HCT116 (cell line): Measurements from ENCODE around the gene RABEP1. TPM values are rescaled to one million over a fixed set of nuclear protein-coding genes. Genes with fewer than 3 reads are reported as not detected.

Experiments used
- ATAC-seq: fragments of 200-7000 bp; cut with Tn5 transposase; 2 replicates; pipeline ENCODE4 v1.9.1; 2020; ENCODE audit warnings: mild to moderate bottlenecking, moderate library complexity
- BruUV-seq: library from RNA; stranded (reverse); fragments of 400-500 nt; replicated peaks from 2 replicates; lab custom pipeline; 2021; lab: Mats Ljungman, UMichigan
- CTCF ChIA-PET: fragments of 300-600 bp; sonication (Branson Sonifier 250); formaldehyde crosslinking; loops from one replicate; lab custom pipeline; 2021; ENCODE audit warnings: antibody characterized with exemption; lab: Charles Lee
- POLR2A ChIA-PET: fragments of 300-600, 350-600 bp; sonication (Branson Sonifier 250); formaldehyde crosslinking; loops from one replicate; lab custom pipeline; 2021; ENCODE audit warnings: antibody characterized with exemption; lab: Charles Lee
- RAD21 ChIA-PET, 2 experiments: fragments of 300-600 bp; sonication (Branson Sonifier 250); formaldehyde crosslinking; loops; one replicate each; lab custom pipeline; 2023; ENCODE audit warnings: low total read pairs in 2 of 2; ENCODE audit not compliant: uncharacterized antibody in 2 of 2, unreplicated experiment in 2 of 2, low non-redundant PET in 1 of 2; lab: Charles Lee
- DNase-seq: peaks from one replicate; pipeline ENCODE4 v3.0.0-alpha.2; 2010; ENCODE audit warnings: low read depth, low spot score
- H2AFZ ChIP-seq: fragments of 200-600 bp; shearing (Covaris generic), sonication (generic); 2 replicates; pipeline ENCODE4 v1.6.1; 2017; ENCODE audit warnings: low read depth, mixed run types, mixed read lengths, antibody characterized with exemption, low read length; ENCODE audit not compliant: poor library complexity, severe bottlenecking
- H3K27ac ChIP-seq: 2 replicates; pipeline ENCODE4 v1.5.1; 2012; ENCODE audit warnings: low read depth, low read length
- H3K27me3 ChIP-seq: fragments of 200-600 bp; sonication (generic); 2 replicates; pipeline ENCODE4 v1.6.1; 2016; ENCODE audit warnings: mixed run types, low read length, mixed read lengths; ENCODE audit not compliant: insufficient read depth
- H3K36me3 ChIP-seq, 2 experiments: fragments of 200-500 bp in 1 of 2; fragments of 200-600 bp in 1 of 2; sonication (Bioruptor generic) in 1 of 2; sonication (generic) in 1 of 2; 2 replicates each; pipeline versions ENCODE4 v1.5.1 to v1.6.1; 2014 to 2016; ENCODE audit warnings: low read length in 2 of 2, inconsistent platforms in 1 of 2, mixed read lengths in 1 of 2, mixed run types in 1 of 2; ENCODE audit not compliant: insufficient read depth in 2 of 2, control insufficient read depth in 1 of 2
- H3K4me1 ChIP-seq, 2 experiments: fragments of 200-600 bp in 1 of 2; sonication (generic) in 1 of 2; 2 replicates each; pipeline versions ENCODE4 v1.5.1 to v1.6.1; 2012 to 2017; ENCODE audit warnings: low read length in 2 of 2, inconsistent platforms in 1 of 2, mild to moderate bottlenecking in 1 of 2, mixed read lengths in 1 of 2, mixed run types in 1 of 2, moderate library complexity in 1 of 2; ENCODE audit not compliant: insufficient read depth in 2 of 2, control insufficient read depth in 1 of 2
- H3K4me2 ChIP-seq: fragments of 200-600 bp; sonication (generic); 2 replicates; pipeline ENCODE4 v1.6.1; 2017; ENCODE audit warnings: mixed run types, low read length, mixed read lengths
- H3K4me3 ChIP-seq, 2 experiments: fragments of 200-600 bp in 1 of 2; sonication (generic) in 1 of 2; replicated peaks in 1 of 2; 2 replicates each; pipeline ENCODE4 v1.5.1; 2011 to 2016; ENCODE audit warnings: low read length in 2 of 2, control low read depth in 1 of 2, low read depth in 1 of 2, mild to moderate bottlenecking in 1 of 2, mixed read lengths in 1 of 2, mixed run types in 1 of 2
- H3K79me2 ChIP-seq: fragments of 200-600 bp; sonication (generic); 2 replicates; pipeline ENCODE4 v1.6.1; 2017; ENCODE audit warnings: mild to moderate bottlenecking, mixed run types, low read length, moderate library complexity, mixed read lengths; ENCODE audit not compliant: insufficient read depth
- H3K9ac ChIP-seq: fragments of 200-600 bp; sonication (generic); 2 replicates; pipeline ENCODE4 v1.6.1; 2016; ENCODE audit warnings: low read length, mixed read lengths
- H3K9me2 ChIP-seq: fragments of 200-600 bp; sonication (generic), shearing (Covaris generic); 2 replicates; pipeline ENCODE4 v1.6.1; 2017; ENCODE audit warnings: mixed run types, mild to moderate bottlenecking, moderate library complexity; ENCODE audit not compliant: insufficient read depth
- H3K9me3 ChIP-seq, 2 experiments: fragments of 200-500 bp in 1 of 2; fragments of 200-600 bp in 1 of 2; sonication (Bioruptor generic) in 1 of 2; sonication (generic) in 1 of 2; 2 replicates each; pipeline ENCODE4 v1.6.1; 2014 to 2017; ENCODE audit warnings: low read length in 2 of 2, mixed read lengths in 2 of 2, inconsistent platforms in 1 of 2, low read depth in 1 of 2, mild to moderate bottlenecking in 1 of 2, mixed run types in 1 of 2, moderate library complexity in 1 of 2; ENCODE audit not compliant: control insufficient read depth in 1 of 2, insufficient read depth in 1 of 2
- H4K20me1 ChIP-seq: fragments of 200-600 bp; sonication (generic), shearing (Covaris generic); 2 replicates; pipeline ENCODE4 v1.6.1; 2017; ENCODE audit warnings: mixed run types, mild to moderate bottlenecking, moderate library complexity; ENCODE audit not compliant: insufficient read depth
- EGR1 ChIP-seq: IDR thresholded peaks from 2 replicates; pipeline ENCODE4 v1.6.1; 2012; ENCODE audit warnings: low read depth
- EZH2phosphoT487 ChIP-seq: fragments of 200-600 bp; IDR thresholded peaks from 2 replicates; pipeline ENCODE4 v1.6.1; 2018; ENCODE audit warnings: antibody characterized with exemption, borderline replicate concordance
- FOSL1 ChIP-seq: IDR thresholded peaks from 2 replicates; pipeline ENCODE4 v1.6.1; 2012; ENCODE audit warnings: low read depth
- POLR2A ChIP-seq: IDR thresholded peaks from 2 replicates; pipeline ENCODE4 v1.7.0; 2011; ENCODE audit warnings: borderline replicate concordance; ENCODE audit not compliant: insufficient read depth, insufficient read length; ENCODE audit errors: extremely low read depth
- RAD21 ChIP-seq: IDR thresholded peaks from 2 replicates; pipeline ENCODE4 v1.6.1; 2012; ENCODE audit warnings: low read depth, mild to moderate bottlenecking
- REST ChIP-seq: IDR thresholded peaks from 2 replicates; pipeline ENCODE4 v1.6.1; 2012; ENCODE audit warnings: low read depth
- SRF ChIP-seq: IDR thresholded peaks from 2 replicates; pipeline ENCODE4 v1.6.1; 2012; ENCODE audit warnings: low read depth
- TCF7L2 ChIP-seq: IDR thresholded peaks from 2 replicates; pipeline ENCODE4 v1.7.0; 2011; ENCODE audit warnings: borderline replicate concordance, inconsistent platforms; ENCODE audit not compliant: insufficient read depth, insufficient read length; ENCODE audit errors: extremely low read depth
- intact Hi-C: fragments of 100-400 bp; cut with micrococcal nuclease; formaldehyde crosslinking; loops from 2 replicates; pipeline ENCODE4 v1.10.0; 2022
- total RNA-seq: library from RNA; stranded (reverse); gene quantifications from one replicate; pipeline ENCODE4 v1.2.1, GENCODE V29; 2021; ENCODE audit not compliant: unreplicated experiment

Gene RABEP1
- total RNA-seq, 1 experiment from 2014 or later, result 38.5 TPM

- intact Hi-C loops, result no loop called here
- Histone ChIP-seq H3K9me3 (no peaks in the 10 kb centered on the region), H3K27me3 (no peaks in the 10 kb centered on the region), H3K4me3 (no peak within 1 kb of the TSS), H3K4me2 (no peak within 1 kb of the TSS), H3K79me2 (no peaks in the 10 kb centered on the region), H3K4me1 (no peaks in the 10 kb centered on the region), H3K9me2 (no peaks in the 10 kb centered on the region), H3K36me3 (no peaks in the 10 kb centered on the region), H3K27ac (no peak within 1 kb of the TSS), H2AFZ (no peak within 1 kb of the TSS), H4K20me1 (no peaks in the 10 kb centered on the region), H3K9ac (no peak within 1 kb of the TSS)
- BruUV-seq, result no TSS peak
- TF ChIP-seq REST (no peak), EGR1 (no peak), TCF7L2 (no peak), FOSL1 (no peak), RAD21 (no peak), EZH2phosphoT487 (no peak), SRF (no peak), POLR2A (no peak)
- ATAC-seq (no peak), DNase-seq (no peak)
- RAD21 ChIA-PET, result no interaction called here
- CTCF ChIA-PET, result no interaction called here
- POLR2A ChIA-PET, result no interaction called here
Observed at GRCh38 chr17:5234645-5235576, 47.2 kb upstream of the RABEP1 start, which contains the start of gene SCIMP. TSS of gene SCIMP (minus strand) at chr17:5234860. CDS start at chr17:5234755, 105 bp downstream.
